Osteoblast (primary cell): ENCODE data around the gene TGFB1I1. TPM values are rescaled to one million over a fixed set of nuclear protein-coding genes. Genes with fewer than 3 reads are reported as not detected.

Experiments used
- DNase-seq: peaks from one replicate; pipeline ENCODE4 v3.0.0; 2011; ENCODE audit warnings: low spot score, mixed read lengths; ENCODE audit not compliant: insufficient read length; ENCODE audit errors: missing footprints
- H2AFZ ChIP-seq: 2 replicates; pipeline ENCODE4 v1.6.0; 2011; ENCODE audit warnings: mild to moderate bottlenecking, low read length
- H3K27ac ChIP-seq: 2 replicates; pipeline ENCODE4 v1.5.1; 2011; ENCODE audit warnings: mild to moderate bottlenecking, low read depth, low read length, moderate library complexity
- H3K27me3 ChIP-seq: 2 replicates; pipeline ENCODE4 v1.6.0; 2012; ENCODE audit warnings: mild to moderate bottlenecking, control low read depth, inconsistent platforms, low read length, moderate library complexity; ENCODE audit not compliant: insufficient read depth
- H3K36me3 ChIP-seq: 2 replicates; pipeline ENCODE4 v1.5.1; 2011; ENCODE audit warnings: mild to moderate bottlenecking, low read length, control low read depth, moderate library complexity; ENCODE audit not compliant: insufficient read depth
- H3K4me1 ChIP-seq: 2 replicates; pipeline ENCODE4 v1.5.1; 2011; ENCODE audit warnings: mild to moderate bottlenecking, low read length, control low read depth, moderate library complexity; ENCODE audit not compliant: insufficient read depth
- H3K4me2 ChIP-seq: 2 replicates; pipeline ENCODE4 v1.6.0; 2011; ENCODE audit warnings: mild to moderate bottlenecking, low read length; ENCODE audit not compliant: insufficient read depth
- H3K4me3 ChIP-seq: fragments of 200-600 bp; sonication (generic); 3 replicates; pipeline ENCODE4 v1.5.1; 2012; ENCODE audit warnings: mild to moderate bottlenecking, low read length, inconsistent platforms; ENCODE audit not compliant: insufficient read depth
- H3K79me2 ChIP-seq: 2 replicates; pipeline ENCODE4 v1.6.0; 2012; ENCODE audit warnings: mild to moderate bottlenecking, low read length, control low read depth, inconsistent platforms; ENCODE audit not compliant: insufficient read depth
- H3K9me3 ChIP-seq: 2 replicates; pipeline ENCODE4 v1.5.1; 2011; ENCODE audit warnings: low read depth, low read length, control low read depth
- H4K20me1 ChIP-seq: 2 replicates; pipeline ENCODE4 v1.6.0; 2012; ENCODE audit warnings: mild to moderate bottlenecking, low read length, control low read depth; ENCODE audit not compliant: insufficient read depth
- total RNA-seq: library from RNA; depleted of rRNA; stranded (reverse); fragments of >200 nt; gene quantifications from 2 replicates; pipeline ENCODE4 v1.2.3, GENCODE V29; 2012
- TF ChIP-seq, protein P1 (sequence below): IDR thresholded peaks from 2 replicates; pipeline ENCODE4 v1.5.1; 2011; ENCODE audit warnings: mild to moderate bottlenecking, low read depth, low read length, moderate library complexity; ENCODE audit errors: extremely low read depth

TGFB1I1 gene
- total RNA-seq, 1 donor: 60.1 TPM

DNA sequence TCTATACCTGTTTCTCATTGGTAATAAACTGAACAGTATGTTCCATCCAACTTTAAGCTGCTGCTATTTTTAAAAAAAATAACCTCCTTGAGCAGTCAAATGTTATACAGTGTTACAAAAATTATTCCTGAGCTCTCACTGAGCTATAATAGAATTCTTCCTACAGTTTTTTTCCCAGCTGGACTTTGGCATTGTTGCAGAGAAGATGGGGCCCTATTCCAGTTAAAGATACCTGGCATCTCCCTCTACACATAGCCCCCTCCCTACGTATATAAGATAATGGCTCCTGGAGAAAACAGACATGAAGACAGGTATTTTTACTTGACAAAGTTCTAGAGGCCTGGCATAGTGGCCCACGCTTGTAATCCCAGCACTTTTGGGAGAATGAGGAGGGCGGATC, 42.2 kb upstream of the TGFB1I1 start:
- Histone ChIP-seq H3K27ac (no peak overlapping the region), H3K79me2 (no peaks in the 10 kb centered on the region), H3K9me3 (no peaks in the 10 kb centered on the region), H3K4me3 (no peak overlapping the region), H3K27me3 (peaks cover 11% of the 10 kb centered on the region), H3K4me2 (no peak overlapping the region), H3K4me1 (no peaks in the 10 kb centered on the region), H4K20me1 (no peaks in the 10 kb centered on the region), H3K36me3 (no peaks in the 10 kb centered on the region), H2AFZ (no peak overlapping the region)
- DNase-seq: no peak
- TF ChIP-seq, protein P1, sequence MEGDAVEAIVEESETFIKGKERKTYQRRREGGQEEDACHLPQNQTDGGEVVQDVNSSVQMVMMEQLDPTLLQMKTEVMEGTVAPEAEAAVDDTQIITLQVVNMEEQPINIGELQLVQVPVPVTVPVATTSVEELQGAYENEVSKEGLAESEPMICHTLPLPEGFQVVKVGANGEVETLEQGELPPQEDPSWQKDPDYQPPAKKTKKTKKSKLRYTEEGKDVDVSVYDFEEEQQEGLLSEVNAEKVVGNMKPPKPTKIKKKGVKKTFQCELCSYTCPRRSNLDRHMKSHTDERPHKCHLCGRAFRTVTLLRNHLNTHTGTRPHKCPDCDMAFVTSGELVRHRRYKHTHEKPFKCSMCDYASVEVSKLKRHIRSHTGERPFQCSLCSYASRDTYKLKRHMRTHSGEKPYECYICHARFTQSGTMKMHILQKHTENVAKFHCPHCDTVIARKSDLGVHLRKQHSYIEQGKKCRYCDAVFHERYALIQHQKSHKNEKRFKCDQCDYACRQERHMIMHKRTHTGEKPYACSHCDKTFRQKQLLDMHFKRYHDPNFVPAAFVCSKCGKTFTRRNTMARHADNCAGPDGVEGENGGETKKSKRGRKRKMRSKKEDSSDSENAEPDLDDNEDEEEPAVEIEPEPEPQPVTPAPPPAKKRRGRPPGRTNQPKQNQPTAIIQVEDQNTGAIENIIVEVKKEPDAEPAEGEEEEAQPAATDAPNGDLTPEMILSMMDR: no peak

DNA sequence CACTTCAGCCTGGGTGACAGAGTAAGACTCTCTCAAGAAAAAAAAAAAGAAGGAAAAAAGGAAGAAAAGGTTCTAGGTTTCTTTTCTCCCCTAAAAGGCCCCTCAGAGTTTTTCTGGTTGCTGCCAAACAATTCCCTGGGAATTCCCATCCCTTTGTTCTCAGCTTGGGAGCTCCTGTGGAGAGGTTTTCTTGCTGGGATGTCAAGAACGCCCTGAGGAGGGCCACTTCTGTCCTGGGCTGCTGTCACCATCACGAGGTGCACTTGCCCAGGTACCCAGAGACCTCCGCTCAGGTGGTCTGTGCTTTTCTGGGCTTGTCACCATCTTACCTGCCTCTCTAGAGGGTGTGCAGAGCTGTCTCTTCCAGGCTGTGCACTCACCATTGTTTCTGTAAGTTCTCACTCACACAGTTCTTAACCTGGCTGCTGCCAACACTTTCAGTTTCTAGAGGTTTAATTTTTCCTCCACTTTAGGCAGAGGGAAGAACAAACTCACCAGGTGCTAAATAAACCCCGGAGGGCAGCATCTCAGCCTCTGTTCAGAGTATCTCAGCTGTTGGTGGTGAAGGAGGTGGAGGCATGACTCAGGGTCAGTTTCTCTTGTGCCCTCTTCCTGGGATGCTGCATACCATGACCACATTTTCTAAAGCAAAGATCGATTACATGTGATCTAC, 41.4 kb upstream of the TGFB1I1 start:
- no peaks in the 10 kb centered on the region for H3K79me2 ChIP-seq
- no peak overlapping the region for H2AFZ ChIP-seq
- H3K27me3 ChIP-seq: peaks cover 11% of the 10 kb centered on the region
- H3K9me3 ChIP-seq: no peaks in the 10 kb centered on the region
- H3K4me2 ChIP-seq: no peak overlapping the region
- TF ChIP-seq, protein P1: no peak
- H3K4me3 ChIP-seq: no peak overlapping the region
- H3K27ac ChIP-seq: no peak overlapping the region
- no peak for DNase-seq
- H3K4me1 ChIP-seq: no peaks in the 10 kb centered on the region
- H3K36me3 ChIP-seq: no peaks in the 10 kb centered on the region
- H4K20me1 ChIP-seq: no peaks in the 10 kb centered on the region

DNA sequence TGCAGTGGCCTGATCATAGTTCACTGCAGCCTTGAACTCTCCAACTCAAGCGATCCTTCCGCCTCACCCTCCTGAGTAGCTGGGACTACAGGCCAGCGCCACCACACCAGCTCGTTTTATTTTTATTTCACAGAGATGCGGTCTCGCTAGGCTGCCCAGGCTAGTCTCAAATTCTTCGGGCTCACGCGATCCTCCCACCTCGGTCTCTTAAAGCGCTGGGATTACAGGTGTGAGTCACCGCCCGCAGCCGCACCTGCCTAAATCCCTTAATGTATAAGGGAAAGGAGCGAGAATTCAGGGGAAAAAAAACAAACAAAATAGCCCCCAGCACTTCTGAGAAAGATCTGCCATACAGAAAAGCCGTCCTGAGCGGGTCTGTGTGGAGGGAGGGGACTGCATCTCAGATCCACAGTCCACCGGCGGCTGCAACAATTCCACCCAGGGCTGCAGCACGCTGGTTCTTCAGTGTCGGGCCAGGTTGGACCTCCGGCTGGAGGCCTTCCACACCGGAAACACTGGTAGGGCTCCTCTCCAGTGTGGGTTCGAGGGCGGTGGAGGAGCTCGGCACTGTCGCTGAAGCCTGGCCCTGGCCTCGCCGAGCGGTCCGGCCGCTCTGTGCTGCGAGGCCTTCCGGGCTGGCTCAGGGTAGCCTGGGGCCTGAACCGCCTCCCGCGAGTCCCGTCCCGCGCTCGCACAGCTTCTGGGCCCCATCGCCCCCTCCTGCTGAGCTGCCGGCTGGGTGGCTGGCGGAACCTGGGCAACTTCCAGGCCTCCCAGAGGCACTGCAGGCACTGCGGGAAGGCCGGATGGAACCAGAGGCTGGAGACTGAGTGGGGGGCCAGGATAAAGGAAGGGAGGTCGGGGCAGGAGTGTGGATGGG, 36.4 kb upstream of the TGFB1I1 start:
- Histone ChIP-seq H3K79me2 (no peaks in the 10 kb centered on the region), H2AFZ (no peak overlapping the region), H4K20me1 (no peaks in the 10 kb centered on the region), H3K4me3 (no peak overlapping the region), H3K27ac (no peak overlapping the region), H3K4me2 (no peak overlapping the region), H3K9me3 (no peaks in the 10 kb centered on the region), H3K27me3 (no peaks in the 10 kb centered on the region), H3K36me3 (no peaks in the 10 kb centered on the region), H3K4me1 (no peaks in the 10 kb centered on the region)
- TF ChIP-seq, protein P1: no peak
- no peak for DNase-seq

DNA sequence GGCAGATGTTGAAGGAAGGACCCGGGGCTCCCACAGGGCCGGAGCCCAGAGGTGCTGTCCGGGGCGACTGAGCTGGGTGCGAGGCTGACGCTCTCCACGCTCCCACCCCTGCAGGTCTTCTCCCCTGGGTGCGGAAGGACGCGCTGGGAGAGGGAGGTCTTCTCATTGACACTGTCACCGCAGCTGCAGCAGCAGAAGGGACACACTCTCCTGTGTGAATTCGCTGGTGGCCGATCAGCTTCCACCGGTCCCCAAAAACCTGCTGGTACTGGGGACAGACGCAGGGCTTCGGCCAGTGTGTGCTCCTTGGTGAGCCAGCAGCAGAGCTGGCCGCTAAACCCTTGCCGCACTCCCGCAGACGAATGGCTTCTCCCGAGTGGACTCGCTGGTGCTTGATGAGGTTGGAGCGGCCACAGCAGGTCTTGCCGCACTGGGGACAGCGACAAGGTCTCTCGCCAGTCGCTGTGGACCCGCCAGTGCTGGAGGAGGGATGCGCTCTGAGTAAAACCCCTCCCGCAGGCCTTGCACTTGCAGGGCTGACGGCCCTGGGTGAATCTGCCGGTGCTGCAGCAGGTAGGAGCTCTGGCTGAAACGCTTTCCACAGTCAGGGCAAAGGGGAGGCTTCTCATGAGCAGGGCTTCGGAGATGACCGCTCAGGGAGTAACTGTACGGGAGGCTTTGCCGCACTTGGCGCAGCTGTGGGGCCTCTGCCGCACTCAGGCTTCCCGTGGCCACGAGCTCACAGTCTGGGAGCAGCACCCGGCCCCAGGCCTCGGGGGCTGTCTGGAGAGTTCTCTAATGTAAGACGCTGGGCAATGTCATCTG, 35.5 kb upstream of the TGFB1I1 start:
- H3K4me3 ChIP-seq: no peak overlapping the region
- no peaks in the 10 kb centered on the region for H4K20me1 ChIP-seq
- no peaks in the 10 kb centered on the region for H3K27me3 ChIP-seq
- H3K4me2 ChIP-seq: no peak overlapping the region
- H3K36me3 ChIP-seq: no peaks in the 10 kb centered on the region
- H3K27ac ChIP-seq: no peak overlapping the region
- no peaks in the 10 kb centered on the region for H3K9me3 ChIP-seq
- TF ChIP-seq, protein P1: no peak
- DNase-seq: no peak
- H3K4me1 ChIP-seq: no peaks in the 10 kb centered on the region
- H2AFZ ChIP-seq: no peak overlapping the region
- H3K79me2 ChIP-seq: no peaks in the 10 kb centered on the region
